22Rv1 (cell line): ENCODE results near the gene RFLNA.

Experiments
- ZFX ChIP-seq: fragments of 450-650 bp; IDR thresholded peaks from 2 replicates; pipeline ENCODE4 v1.6.1; 2017; ENCODE audit warnings: antibody characterized with exemption, borderline replicate concordance
- TF ChIP-seq, protein P1 (sequence below): fragments of 450-650 bp; IDR thresholded peaks from 2 replicates; pipeline ENCODE4 v1.5.1; 2017; ENCODE audit warnings: mild to moderate bottlenecking

DNA sequence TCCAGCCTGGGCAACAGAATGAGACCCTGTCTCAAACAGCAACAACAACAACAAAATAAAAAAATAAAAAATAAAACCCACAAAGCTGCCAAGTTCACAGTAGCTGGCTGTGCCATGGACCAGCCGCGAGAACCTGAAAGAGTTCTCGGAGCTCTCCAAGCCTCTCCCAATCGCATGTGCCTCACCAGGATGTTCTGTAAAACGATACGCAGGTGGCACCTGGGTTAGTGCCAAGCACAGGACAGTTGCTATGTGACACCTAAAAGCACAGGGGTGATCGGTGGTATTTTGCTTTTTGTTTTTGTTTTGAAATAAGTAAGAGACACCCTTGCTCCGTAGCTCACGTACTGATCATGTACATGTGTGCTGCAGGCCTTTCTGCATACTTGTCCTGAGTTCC, 52.4 kb downstream of the RFLNA start:
- TF ChIP-seq, protein P1, sequence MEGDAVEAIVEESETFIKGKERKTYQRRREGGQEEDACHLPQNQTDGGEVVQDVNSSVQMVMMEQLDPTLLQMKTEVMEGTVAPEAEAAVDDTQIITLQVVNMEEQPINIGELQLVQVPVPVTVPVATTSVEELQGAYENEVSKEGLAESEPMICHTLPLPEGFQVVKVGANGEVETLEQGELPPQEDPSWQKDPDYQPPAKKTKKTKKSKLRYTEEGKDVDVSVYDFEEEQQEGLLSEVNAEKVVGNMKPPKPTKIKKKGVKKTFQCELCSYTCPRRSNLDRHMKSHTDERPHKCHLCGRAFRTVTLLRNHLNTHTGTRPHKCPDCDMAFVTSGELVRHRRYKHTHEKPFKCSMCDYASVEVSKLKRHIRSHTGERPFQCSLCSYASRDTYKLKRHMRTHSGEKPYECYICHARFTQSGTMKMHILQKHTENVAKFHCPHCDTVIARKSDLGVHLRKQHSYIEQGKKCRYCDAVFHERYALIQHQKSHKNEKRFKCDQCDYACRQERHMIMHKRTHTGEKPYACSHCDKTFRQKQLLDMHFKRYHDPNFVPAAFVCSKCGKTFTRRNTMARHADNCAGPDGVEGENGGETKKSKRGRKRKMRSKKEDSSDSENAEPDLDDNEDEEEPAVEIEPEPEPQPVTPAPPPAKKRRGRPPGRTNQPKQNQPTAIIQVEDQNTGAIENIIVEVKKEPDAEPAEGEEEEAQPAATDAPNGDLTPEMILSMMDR: no peak
- TF ChIP-seq ZFX: no peak
